ENCODE results near the gene SLC6A17. TPM values are rescaled to one million over a fixed set of nuclear protein-coding genes. Genes with fewer than 3 reads are reported as not detected.
A peak's percentile ranks its signal among the peaks of the same experiment; 100 is the strongest.

Gene SLC6A17
- total RNA-seq, 1 donor from 2014 or later: 0.37 TPM

DNA sequence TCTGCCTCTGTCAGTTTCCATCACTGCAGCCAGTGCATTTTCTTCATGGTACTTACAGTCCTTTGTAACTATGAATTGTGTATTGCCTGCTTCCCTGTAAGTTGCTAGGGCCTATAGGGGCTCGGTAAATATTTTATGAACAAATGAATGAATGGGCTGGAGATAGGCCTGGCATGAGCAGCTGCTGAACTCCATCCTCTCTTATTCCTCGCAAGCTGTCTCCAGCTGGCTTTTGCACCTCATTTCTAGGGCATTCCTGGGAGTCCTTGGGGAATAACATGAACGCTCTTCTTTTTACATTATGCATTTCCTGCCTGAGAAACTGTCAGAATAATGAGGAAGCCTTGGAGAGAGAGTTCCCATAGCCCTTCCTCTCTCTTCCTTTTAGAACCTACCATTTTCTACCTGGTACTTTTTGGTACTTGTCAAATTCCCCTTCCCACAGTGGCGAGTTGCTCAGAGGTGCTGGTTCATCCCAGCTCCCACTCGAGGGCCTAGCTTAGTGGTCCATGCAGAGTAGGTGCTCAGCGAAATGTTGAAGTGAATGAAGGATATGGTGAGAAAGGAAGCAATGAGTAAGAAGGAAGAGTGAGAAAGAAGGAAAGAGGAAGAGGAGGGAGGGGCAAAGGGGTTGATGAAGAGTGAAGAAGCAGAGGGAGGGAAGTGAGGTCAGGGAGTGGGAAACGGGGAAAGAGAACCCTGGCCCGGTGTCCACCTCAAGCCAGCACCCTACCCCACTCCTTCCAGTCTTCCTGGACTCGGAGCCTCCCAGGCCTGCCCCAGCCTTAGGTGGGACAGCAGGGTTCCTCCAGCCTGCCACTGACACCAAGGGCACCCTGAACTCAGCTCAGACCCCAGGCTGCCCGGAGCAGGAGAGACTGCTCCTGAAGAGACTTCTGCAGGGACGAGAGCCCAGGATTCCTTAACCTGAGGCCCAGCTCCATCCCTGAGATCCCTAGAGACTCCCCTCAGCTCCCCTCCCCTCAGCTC, 89.4 kb downstream of the SLC6A17 start:
- no peak for DNase-seq (ENCODE audit: low read depth)

DNA sequence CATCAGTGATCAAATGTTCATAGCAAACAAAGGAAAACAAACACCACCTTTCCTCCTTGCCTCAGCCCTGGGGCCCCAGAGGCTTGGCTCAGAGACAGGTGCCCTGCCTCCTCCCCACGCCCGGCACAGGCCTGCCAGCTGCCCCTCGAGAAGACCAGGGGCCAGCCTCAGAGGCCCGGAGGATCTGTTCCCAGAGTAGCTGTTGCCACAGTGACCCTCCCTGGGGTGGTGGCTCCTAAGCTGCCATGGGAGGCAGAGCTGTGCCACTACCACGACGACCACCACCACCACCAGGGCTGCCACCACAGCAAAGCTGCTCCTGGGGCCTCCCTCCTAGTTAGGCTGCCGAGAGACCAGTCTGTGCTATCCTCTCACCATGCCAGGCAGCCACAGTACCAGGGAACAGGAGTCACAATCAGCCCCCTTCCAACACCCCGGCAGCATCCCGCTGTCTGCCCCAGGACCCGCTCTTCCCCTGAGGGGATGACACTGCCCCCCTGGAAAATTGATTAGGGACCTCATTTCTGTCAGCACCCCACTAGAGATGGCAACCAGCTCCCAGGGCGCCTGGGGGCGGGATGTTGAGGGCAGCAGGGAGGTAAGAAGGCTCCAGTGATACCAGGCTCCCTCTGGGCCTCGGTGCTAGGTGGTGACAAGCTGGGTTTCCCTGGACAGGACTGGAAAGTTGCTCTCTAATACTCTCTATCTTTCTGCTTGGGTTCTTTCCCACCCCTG, 90.3 kb downstream of the SLC6A17 start:
- peak; percentile 61 for DNase-seq (ENCODE audit: low read depth)

DNA sequence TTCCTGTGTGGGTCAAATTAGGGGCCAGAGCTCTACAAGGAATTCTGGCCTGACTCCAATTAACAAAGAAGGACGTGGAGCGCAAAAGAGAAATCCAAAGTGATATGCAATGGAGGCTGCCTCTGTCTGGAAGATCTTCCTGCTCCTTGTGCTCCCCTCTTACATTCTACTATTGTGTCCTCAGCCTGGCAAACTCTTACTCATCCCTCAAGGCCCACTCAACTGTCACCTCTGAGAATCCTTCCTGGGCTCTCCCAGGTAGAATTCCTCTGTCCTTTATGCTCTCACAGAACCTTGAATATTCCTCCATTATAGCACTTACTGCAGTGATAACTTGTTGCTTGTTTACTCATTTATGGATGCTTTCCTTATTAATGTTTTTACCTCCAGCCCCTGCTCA, 91.2 kb downstream of the SLC6A17 start:
- DNase-seq (ENCODE audit: low read depth): no peak

DNA sequence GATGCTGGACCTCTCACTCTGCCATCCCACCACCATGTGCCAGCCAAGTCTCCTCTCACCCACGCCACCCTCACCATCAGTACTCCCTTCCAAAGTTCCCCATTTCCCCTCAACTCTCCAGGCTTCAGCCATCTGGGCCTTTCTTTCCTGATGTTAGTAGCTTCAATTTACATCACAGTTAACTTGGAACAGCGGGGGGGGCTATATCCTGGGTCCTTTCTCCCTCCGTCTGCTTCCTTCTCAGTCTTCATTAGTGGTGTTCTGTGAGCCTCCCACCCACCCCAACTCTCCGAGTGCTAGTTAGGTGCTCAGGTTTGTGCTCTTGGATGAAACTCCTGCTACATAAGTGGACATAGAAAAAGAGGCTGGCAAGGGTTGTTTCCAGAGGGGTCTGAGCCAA, 91.8 kb downstream of the SLC6A17 start:
- DNase-seq (ENCODE audit: low read depth): no peak

- no peak for DNase-seq (ENCODE audit: low read depth)
Observed at GRCh38 chr1:110242731-110243130, 92.4 kb downstream of the SLC6A17 start.

- DNase-seq (ENCODE audit: low read depth): no peak
Observed at GRCh38 chr1:110243146-110243545, 92.9 kb downstream of the SLC6A17 start.

- DNase-seq (ENCODE audit: low read depth): no peak
Observed at GRCh38 chr1:110243574-110243973, 93.3 kb downstream of the SLC6A17 start.

- DNase-seq (ENCODE audit: low read depth): peak; percentile 33
Observed at GRCh38 chr1:110245876-110246620, 95.8 kb downstream of the SLC6A17 start.

DNA sequence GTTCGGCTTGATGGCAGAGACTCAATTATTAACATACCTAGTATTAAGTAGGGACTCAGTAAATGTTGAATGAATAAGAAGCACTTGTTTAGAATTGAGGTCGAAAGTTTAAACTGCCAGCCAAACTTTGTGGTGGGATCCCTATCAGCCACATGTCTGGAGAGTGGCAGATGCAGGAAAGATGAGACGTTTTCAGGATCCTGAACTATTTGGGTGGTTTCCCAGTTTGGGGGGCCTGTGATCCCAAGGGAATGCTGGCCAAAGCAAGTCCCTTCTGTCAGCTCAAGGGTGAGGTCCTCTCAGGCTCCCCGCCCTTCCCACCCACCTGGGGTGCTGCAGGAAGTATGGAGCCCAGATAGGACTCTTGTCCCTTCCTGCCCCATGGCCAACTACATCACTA, 98.5 kb downstream of the SLC6A17 start:
- DNase-seq (ENCODE audit: low read depth): peak; percentile 81

DNA sequence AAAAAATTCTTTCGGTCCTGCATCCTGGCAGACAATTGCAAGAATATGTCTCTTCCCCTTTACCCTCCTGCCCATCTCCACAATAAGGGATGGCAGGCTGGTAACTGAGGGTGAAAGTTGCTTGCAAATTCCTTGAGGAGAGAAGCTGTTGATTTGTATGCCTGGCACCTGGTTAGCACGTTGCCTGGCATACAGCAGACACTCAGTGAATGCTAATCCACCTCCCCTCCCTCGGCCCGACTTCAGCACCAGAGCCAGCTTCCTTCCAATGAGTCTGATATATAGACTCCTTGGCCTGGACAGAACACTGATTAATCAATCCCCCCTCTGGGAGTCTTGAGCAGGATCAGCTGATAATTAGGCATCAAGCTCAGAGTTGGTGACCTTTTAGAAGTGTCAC, 99.0 kb downstream of the SLC6A17 start:
- DNase-seq (ENCODE audit: low read depth): no peak

DNA sequence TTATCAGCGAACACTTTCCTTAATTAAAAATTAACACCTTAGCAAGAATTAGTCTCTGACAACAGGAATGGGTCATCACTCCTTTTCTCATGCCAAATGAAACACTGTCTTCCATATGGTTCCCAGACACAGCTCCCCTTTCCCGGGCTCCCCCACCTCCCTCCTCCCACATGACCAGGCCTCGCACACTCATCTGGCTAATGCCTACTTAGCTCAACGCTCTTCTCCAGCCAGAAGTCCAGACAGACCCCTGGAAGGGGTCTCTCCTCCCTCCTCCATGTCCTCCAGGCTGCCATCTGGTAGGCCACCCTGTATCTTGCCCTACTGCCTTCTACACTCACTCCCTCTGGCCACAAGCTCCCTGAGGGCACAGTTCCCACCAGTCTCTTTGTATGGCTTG, 99.7 kb downstream of the SLC6A17 start:
- DNase-seq (ENCODE audit: low read depth): no peak

GRCh38 chr1:110250749-110251148, 100.5 kb downstream of the SLC6A17 start:
- DNase-seq (ENCODE audit: low read depth): no peak

Other genes starting within 250 kb of the SLC6A17 start
- 33.8 and 34.9 TPM in 2 replicates for gene CSF1, start 239.6 kb upstream of the SLC6A17 start, total RNA-seq
- gene AHCYL1, start 165.7 kb upstream of the SLC6A17 start, total RNA-seq: 36.3 and 41.5 TPM in 2 replicates
- 50.9 and 53.1 TPM in 2 replicates for gene STRIP1, start 115.9 kb upstream of the SLC6A17 start, total RNA-seq
- gene ALX3, start 79.8 kb upstream of the SLC6A17 start, total RNA-seq: not detected in 2 replicates
- not detected in 2 replicates for gene UBL4B, start 38.1 kb upstream of the SLC6A17 start, total RNA-seq
- gene KCNC4, start 59.8 kb downstream of the SLC6A17 start, total RNA-seq: 3.6 and 9.5 TPM in 2 replicates
- gene RBM15, start 188.9 kb downstream of the SLC6A17 start, total RNA-seq: 32.2 and 34.7 TPM in 2 replicates
- 26.9 and 38.2 TPM in 2 replicates for gene SLC16A4, start 240.5 kb downstream of the SLC6A17 start, total RNA-seq

Data from myocyte (in vitro differentiated cells).